ENCODE measurements around the gene SUFU.

SUFU gene

GRCh38 chr10:102476466-102477141, 27.2 kb upstream of the SUFU start:
- in situ Hi-C loops (cut with HindIII; ENCODE audit: low sequenced_read_pairs): no loop called here

GRCh38 chr10:102479651-102480050, 24.1 kb upstream of the SUFU start:
- in situ Hi-C loops (cut with HindIII; ENCODE audit: low sequenced_read_pairs): loop anchor here (5.0 kb wide), 3 partner anchors 37 to 107 kb away; no protein-coding TSS in a partner anchor

DNA sequence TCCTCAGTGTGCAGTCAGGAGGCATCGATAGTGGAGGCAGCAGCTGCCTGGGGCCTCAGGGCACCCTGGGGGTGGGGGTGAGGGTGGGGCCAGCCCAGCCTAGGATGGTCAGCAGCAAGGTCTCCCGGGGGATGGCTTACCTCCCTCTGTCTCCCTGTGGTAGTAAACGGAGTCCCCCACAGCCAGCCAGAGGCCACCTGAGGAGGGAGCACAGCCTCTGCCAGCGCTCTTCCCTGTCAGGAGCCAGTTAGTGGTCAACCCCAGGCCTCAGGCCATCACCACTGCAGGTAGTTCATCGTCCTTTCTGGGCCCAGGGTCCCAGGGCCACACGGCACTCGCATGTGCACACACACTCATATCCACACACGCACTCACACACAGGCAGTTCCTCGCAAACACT, 23.4 kb upstream of the SUFU start:
- in situ Hi-C loops (cut with HindIII; ENCODE audit: low sequenced_read_pairs): loop anchor here (5.0 kb wide), 3 partner anchors 37 to 108 kb away; no protein-coding TSS in a partner anchor

DNA sequence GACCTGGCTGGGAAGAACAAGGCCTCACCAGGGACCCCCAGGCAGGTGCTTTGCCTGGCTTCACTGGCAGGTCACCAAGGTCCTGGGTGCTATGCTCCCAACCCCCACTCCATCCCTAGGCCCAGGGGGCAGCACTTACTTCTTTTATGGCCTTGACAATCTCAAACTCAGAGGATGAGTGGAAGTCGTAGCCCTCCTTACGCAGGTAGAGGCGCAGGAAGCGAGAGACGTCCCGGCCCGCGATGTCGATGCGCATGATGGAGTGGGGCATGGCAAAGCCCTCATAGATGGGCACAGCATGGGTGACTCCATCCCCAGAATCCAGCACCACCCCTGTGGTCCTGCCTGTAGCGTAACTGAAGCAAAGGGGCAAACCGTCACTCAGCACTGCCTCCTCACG, 19.8 kb upstream of the SUFU start:
- in situ Hi-C loops (cut with HindIII; ENCODE audit: low sequenced_read_pairs): loop anchor here (5.0 kb wide), 3 partner anchors 33 to 112 kb away; no protein-coding TSS in a partner anchor

- in situ Hi-C loops (cut with HindIII; ENCODE audit: low sequenced_read_pairs): no loop called here
Observed at GRCh38 chr10:102485093-102485784, 18.5 kb upstream of the SUFU start.

GRCh38 chr10:102491136-102491535, 12.6 kb upstream of the SUFU start:
- in situ Hi-C loops (cut with HindIII; ENCODE audit: low sequenced_read_pairs): no loop called here

DNA sequence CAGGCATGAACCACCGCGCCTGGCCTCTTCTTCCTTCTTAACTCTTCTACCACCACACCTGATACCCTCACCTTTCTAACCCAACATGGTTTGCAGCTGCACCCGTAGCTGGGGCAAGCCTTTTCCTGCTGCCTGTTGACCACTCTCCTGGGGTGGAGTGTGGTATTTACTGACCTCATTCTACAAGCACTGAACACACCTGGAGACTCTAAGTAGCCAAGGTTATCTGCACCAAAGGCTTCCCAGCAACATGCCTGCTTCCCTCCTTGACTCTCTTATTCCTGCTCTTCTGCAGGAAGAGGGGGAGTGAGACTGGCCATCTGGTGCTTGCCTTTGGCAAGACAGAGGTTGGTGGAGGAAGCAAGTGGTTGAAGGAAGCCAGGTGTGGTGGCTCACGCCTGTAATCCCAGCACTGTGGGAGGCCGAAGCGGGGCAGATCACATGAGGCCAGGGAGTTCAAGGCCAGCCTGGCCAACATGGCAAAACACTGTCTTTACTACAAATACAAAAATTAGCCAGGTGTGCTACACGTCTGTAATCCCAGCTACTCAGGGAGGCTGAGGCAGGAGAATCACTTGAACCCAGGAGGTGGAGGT, 11.3 kb upstream of the SUFU start:
- in situ Hi-C loops (cut with HindIII; ENCODE audit: low sequenced_read_pairs): no loop called here

DNA sequence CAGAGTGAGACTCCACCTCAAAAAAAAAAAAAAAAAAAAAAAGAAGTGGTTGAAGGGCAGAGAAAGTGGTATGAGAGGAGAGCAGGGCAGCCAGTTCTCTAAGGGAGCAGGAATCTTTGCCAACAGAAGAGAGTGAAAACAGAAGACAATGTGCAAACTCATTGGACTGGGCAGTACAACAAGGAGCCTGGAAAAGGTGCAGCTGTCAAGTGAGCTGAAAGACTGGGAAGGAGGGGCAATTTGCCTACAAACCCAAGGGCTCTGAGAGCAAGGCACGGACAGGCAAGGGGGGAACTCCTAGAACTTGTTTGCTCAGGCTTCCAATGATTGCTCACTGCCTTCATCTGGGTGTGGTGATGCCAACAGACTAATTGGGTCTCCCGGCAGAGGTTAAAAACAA, 10.8 kb upstream of the SUFU start:
- in situ Hi-C loops (cut with HindIII; ENCODE audit: low sequenced_read_pairs): no loop called here

DNA sequence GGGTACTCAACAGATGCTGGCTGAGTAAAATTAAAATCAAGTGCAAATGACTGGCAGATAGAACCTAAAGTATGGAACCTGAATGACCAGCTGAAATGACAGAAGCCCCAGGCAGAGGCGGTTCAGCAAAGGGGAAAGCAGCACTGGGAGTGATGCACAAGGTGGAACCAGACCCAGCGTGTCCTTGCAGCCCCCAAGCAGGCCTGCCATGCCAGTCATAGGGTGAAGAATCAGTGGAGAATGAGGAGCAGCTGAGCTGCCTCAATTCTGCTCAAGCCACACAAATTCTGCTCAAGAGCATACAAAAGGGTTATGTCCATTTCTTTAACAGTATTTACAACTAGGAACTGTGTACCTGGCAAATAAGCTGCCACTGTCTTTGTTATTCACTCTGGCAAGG, 10.0 kb upstream of the SUFU start:
- in situ Hi-C loops (cut with HindIII; ENCODE audit: low sequenced_read_pairs): no loop called here

- in situ Hi-C loops (cut with HindIII; ENCODE audit: low sequenced_read_pairs): no loop called here
Observed at GRCh38 chr10:102497545-102497944, 6.2 kb upstream of the SUFU start.

GRCh38 chr10:102499356-102499755, 4.4 kb upstream of the SUFU start:
- in situ Hi-C loops (cut with HindIII; ENCODE audit: low sequenced_read_pairs): no loop called here

DNA sequence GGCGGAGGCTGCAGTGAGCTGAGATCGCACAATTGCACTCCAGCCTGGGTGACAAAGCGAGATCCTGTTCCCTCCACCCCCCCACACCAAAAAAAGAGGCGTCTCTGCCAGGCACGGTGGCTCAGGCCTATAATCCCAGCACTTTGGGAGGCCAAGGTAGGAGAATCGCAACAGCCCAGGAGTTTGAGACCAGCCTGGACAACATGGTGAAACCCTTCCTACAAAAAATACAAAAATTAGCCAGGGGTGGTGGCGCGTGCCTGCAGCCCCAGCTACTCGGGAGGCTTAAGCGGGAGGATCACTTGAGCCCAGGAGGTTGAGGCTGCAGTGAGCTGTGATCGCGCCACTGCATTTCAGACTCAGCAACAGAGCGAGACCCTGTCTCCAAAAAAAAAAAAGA, 3.1 kb upstream of the SUFU start:
- in situ Hi-C loops (cut with HindIII; ENCODE audit: low sequenced_read_pairs): loop anchor here (5.0 to 10.0 kb wide), 2 partner anchors 74 to 167 kb away; no protein-coding TSS in a partner anchor

DNA sequence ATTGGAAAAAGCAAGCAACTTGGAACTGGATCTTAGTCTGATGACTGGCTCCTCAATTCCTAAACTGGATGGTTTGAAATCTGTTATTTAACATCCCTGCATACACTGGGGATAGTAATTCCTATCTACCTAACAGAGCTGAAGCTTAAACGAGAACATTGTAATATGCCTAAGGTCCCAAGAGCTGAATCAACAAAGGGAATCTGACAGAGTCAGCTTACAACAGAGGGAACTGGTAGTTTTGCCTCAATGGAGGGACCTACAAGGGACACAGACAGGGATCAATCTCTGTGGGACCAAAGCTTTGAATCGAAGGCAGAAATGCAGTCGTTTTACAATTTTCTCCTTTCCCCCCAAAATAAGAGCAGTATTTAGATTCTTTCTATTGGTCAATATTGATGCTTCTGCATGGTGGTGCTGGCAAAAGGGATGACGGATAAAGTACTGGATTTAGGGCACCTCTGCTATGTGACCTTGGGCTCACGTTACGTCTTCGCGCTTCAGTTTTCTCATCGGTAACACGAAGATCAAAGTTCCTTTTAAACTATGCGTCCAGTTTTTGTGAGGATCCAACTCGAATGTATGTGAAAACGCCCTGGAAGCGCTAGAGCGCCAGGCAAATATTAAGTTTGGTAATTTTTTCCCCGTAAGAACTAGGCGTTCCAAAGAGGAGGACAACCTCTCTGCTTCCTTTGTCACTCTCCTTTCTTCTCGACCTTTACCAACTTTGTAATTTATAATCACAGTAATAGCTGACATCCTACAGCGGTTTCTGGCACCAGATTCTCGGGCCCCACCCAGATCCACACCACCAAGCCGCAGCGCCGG, 2.4 kb upstream of the SUFU start:
- in situ Hi-C loops (cut with HindIII; ENCODE audit: low sequenced_read_pairs): loop anchor here (5.0 to 10.0 kb wide), 2 partner anchors 73 to 166 kb away; no protein-coding TSS in a partner anchor

- in situ Hi-C loops (cut with HindIII; ENCODE audit: low sequenced_read_pairs): loop anchor here (5.0 to 10.0 kb wide), 2 partner anchors 73 to 165 kb away; no protein-coding TSS in a partner anchor
Observed at GRCh38 chr10:102502029-102502336, 1.8 kb upstream of the SUFU start.

- in situ Hi-C loops (cut with HindIII; ENCODE audit: low sequenced_read_pairs): loop anchor here (5.0 to 10.0 kb wide), 2 partner anchors 72 to 165 kb away; no protein-coding TSS in a partner anchor
Observed at GRCh38 chr10:102502337-102503151, 1.2 kb upstream of the SUFU start, which contains the start of gene ACTR1A. TSS of gene ACTR1A (minus strand) at chr10:102502712. CDS start at chr10:102502647, 65 bp downstream.

- in situ Hi-C loops (cut with HindIII; ENCODE audit: low sequenced_read_pairs): loop anchor here (5.0 to 10.0 kb wide), 2 partner anchors 70 to 163 kb away; no protein-coding TSS in a partner anchor
Observed at GRCh38 chr10:102504179-102504975, 605 bp downstream of the SUFU start.

GRCh38 chr10:102504976-102505300, 1.2 kb downstream of the SUFU start:
- in situ Hi-C loops (cut with HindIII; ENCODE audit: low sequenced_read_pairs): loop anchor here (5.0 to 10.0 kb wide), 3 partner anchors 70 to 162 kb away; no protein-coding TSS in a partner anchor

GRCh38 chr10:102505462-102506115, 1.8 kb downstream of the SUFU start:
- in situ Hi-C loops (cut with HindIII; ENCODE audit: low sequenced_read_pairs): loop anchor here (5.0 to 10.0 kb wide), 2 partner anchors 69 to 92 kb away; no protein-coding TSS in a partner anchor
